T47D (cell line): ENCODE measurements around the gene C11orf91.
"Not testable (repeated sequence)": the region's sequence is repeated elsewhere in the genome, so short reads cannot be mapped to it uniquely, and the experiment has no call there.

Experiments used
- DNase-seq, 2 experiments: peaks; one replicate each; pipeline versions ENCODE4 v3.0.0 to v3.0.0-alpha.2; 2011 to 2012; ENCODE audit warnings: low read depth in 1 of 2, low spot score in 1 of 2
- JUND ChIP-seq: IDR thresholded peaks from 2 replicates; pipeline ENCODE4 v1.6.1; 2012; ENCODE audit warnings: low read depth
- in situ Hi-C: cut with HindIII; loops from 2 replicates; pipeline ENCODE4 v1.10.0; 2016; ENCODE audit warnings: low sequenced_read_pairs, low pct_unique_long_range_greater_than_20kb

C11orf91 gene

DNA sequence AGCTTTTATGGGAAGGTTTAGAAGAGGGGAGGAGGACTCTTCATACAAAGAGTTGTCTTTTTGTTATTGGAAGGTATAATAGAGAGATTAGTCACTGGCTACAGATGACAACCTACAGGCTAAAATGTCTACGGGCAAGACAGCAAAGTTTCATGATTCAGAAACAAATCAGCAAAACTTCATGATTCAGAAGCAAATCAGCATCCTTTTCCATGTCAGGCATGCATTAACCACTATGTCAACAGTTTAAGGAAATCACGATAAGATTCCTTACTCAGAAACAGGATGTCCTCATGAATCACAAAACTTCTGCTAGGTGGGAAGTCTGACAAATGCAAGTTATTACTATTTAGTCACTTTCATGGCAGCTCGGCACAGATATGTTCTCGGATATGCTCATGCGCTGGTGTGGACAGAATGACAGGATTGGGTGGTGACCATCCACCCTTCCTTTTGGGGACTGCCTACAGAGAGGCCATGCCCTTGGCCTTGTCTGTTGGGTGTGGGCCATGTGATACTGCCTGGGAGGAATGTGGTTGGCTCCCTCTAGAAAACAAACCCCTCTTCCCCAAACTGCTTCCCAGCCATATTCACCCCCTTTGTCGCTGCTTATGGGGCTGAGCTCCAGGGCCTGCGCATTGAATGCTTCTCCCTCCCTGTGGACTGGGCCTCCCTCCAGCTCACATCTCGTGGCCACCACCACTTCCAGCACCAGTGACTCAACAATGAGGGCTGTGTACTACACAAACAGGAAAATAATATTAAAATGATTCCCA is 10.1 kb downstream of the C11orf91 start:
- DNase-seq, result no peak
- in situ Hi-C loops, result no loop called here
- TF ChIP-seq JUND, result no peak

DNA sequence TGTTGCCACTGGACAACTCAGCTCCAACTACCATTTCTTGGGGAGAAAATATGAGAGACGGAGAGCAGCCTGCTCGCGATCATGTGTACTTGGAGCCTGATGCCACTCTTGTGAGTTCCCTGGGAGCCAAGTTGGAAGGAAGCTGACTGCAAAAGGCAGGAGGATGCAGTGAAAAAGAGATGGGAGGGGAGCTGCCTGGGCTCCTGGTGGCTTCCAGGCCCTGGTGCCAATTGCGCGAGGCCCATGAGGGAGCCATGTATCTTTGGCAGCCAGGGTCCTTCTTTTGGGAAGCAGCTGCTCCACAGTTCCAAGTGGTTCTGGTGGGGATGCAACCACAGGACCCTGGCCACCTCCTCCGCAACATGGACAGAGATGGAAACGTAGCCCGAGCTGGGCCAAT is 11.1 kb downstream of the C11orf91 start:
- in situ Hi-C loops, result no loop called here
- no peak for TF ChIP-seq JUND

DNA sequence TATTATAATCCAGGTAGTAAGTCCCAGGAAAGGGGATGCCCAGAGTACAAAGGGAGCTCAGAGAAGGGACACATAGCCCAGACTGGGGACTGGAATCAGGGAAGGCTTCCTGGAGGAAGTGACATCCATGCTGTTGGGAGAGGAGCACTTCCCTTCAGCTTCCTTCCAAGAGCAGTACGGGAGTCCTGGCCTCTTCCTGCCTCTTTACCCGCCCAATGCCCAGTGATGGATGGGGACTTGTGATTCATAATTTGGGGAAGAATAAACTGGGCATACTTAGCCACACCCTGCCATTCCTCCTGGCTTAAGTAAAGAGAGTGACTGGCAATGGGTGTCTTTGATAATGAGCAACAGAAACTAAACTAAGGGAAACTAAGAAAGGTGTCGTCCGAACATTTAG is 11.5 kb downstream of the C11orf91 start:
- TF ChIP-seq JUND, result no peak
- in situ Hi-C loops, result no loop called here
- DNase-seq, result no peak

More for the DNA sequence above, 11.1 kb downstream of the C11orf91 start:
- DNase-seq, result no peak

DNA sequence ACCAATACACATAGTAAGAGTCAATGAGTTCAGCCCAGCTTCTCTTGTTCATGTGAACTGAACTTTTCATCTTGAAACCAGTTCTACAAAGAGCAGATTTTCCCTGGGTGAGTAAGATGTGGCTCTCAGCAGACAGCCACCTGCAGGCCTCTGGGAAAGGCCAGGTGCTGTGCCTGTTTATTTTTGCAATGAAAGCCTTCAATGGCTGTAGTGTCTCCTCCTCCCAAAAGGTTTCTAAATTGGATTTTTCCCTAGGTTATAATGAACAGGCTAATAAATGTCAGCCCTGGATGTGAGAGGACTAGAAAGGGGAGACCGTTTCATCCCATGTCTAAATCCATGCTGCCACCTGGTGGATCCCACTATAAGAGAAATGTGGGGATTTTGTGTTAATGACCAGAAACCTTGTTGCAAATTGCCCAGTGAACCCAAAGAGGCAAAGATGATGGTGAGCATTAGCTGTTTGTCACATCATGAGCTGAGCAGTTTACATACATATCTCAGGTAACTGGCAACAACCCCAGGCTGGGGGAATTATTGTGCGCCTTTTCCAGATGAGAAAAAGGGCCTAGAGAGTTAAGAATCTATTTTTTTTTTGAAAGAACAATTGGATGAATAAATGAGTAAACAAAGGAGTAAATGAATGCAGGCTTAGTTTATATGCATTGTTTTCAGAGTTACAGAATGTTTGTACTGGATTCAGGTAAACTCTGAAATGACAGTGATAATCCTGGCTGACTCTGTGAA is 12.7 kb downstream of the C11orf91 start:
- peak; percentile 57 to 79 for DNase-seq
- no peak for TF ChIP-seq JUND
- in situ Hi-C loops, result no loop called here

GRCh38 chr11:33685082-33685481 is 15.5 kb downstream of the C11orf91 start:
- TF ChIP-seq JUND, result no peak
- in situ Hi-C loops, result no loop called here
- DNase-seq, result no peak

DNA sequence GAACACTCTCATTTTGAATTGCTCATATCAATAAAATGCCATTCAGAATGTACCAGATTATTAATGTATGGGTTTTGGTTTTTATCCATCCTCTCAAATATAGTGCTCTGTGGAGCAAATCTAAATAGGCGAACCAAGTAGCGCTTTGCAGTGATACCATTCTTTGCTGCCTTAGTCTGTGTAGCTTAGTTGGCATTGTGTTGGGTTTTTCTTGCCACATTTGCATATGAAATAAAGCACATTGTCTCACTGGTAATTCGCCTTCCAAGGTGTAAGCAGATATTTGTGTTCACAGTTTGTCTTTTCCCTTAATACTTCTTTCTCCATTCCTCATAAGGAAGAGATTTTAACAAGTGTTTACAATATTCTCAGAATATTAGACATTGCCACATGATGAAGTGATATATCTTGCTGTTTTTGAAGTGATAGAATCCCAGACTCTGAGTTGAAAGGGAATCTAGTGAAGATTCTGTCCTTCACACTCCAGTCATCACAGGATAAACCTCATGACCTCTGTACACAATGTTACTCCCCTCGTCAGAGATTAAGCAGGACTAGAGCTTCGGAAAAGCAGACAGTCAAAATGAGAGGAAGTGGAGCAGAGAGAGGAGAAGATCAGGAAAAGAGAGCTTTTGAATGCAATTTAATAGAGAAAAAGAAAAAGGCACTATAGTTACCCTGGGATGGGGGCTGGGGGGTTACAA is 16.5 kb downstream of the C11orf91 start:
- no peak for DNase-seq
- no peak for TF ChIP-seq JUND
- in situ Hi-C loops, result no loop called here

DNA sequence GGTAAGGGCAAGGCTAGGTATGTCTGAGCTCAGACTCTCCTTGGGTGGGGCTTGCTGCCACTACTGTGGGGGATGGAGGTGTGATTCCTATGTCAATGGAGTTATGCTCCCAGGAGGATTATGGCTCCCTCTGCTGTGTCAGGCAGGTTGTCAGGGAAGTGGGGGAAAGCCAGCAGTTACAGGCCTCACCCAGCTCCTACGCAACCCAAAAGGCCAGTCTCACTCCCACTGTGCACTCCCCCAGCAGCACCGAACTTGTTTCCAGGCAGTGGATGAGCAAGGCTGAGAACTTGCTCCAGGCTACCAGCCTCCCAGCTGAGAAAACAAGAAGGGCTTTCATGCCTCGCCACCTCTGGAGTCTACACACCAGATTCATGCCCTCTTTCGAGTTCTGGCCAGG is 18.2 kb downstream of the C11orf91 start:
- DNase-seq, result peak in 1 of 2 experiments; percentile 42
- in situ Hi-C loops, result no loop called here
- no peak for TF ChIP-seq JUND

DNA sequence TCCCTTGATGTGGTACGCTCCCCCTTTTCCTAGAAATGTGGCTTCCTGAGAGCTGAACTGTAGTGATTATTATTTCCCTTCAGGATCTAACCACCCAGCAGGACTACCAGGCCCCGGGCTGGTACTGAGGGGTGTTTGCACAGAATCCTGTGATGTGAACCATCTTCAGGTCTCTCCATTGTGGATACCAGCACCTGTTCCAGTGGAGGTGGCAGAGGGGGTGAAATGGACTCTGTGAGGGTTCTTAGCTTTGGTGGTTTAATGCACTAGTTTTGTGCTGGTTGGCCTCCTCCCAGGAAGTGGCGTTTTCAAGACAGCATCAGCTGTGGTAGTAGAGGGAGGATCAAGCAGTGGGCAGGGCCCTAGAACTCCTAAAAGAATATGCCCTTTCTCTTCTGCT is 18.6 kb downstream of the C11orf91 start:
- no peak for DNase-seq
- no peak for TF ChIP-seq JUND
- in situ Hi-C loops, result no loop called here

DNA sequence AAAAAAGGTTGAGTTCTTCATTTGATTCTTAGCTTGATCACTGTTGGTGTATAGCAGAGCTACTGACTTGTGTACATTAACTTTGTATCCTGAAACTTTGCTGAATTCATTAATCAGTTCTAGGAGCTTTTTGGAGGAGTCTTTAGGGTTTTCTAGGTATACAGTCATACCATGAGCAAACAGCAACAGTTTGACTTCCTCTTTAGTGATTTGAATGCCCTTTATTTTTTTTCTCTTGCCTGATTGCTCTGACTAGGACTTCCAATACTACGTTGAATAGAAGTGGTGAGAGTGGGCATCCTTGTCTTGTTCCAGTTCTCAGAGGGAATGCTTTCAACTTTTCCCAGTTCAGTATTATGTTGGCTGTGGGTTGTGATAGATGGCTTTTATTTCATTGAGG is 22.0 kb downstream of the C11orf91 start:
- in situ Hi-C loops, DNase-seq: not testable (repeated sequence)

DNA sequence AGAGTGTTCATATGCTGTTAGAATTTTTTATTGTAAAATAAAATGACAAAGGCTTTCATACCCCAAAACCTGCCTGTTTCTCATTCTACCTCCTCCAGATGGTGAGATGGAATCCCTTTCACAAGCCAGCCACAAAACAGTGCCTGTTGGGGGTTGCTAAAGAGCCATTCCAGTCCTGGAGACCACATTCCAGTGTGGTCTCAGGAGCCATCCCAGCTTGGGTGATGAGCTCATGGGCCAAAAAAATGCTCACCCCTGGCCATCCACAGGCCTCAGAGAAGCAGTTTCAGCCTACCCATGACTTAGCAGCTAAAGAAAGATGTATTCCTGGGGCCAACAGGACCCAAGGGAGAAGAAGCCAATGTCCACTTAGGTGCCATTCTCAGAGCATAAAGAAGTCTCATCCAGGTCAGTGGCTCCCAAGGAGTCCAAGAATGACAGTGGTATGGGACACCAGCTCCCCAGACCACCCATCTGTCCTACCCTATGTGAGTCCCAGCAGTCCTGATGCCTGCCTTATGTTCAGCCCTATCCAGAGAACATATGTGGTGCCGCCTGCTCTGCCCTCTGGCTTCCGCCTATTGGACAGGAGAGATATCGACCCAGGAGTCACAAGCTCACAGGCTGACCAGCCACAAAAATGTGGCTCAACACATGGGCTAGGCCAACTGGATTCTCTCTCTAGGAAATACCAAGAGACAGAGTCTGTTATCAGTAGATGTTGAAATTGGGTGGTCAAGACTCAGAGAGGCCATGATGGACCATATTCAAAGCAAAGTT is 26.4 kb downstream of the C11orf91 start:
- DNase-seq, result no peak
- no peak for TF ChIP-seq JUND
- in situ Hi-C loops, result no loop called here

DNA sequence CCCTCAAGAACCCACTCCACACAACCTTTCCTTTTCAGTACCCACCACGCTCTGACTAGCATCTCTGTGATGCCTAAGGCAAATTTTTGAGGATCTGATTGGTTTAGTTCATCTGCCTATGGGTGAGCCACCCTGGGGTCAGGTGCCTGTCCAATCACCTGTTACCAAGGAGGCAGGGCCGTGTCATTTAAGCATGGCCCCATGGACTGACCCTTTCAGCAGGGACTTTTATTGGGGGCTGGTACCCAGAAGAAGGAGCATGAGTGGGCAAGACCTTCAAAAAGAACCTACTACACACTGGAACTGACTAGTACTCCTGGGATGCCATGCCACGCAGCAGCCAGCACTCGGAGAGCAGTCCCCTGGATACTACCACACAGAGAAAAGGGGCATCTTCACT is 28.4 kb downstream of the C11orf91 start:
- peak in 1 of 2 experiments; percentile 17 for DNase-seq
- in situ Hi-C loops, result no loop called here
- no peak for TF ChIP-seq JUND

DNA sequence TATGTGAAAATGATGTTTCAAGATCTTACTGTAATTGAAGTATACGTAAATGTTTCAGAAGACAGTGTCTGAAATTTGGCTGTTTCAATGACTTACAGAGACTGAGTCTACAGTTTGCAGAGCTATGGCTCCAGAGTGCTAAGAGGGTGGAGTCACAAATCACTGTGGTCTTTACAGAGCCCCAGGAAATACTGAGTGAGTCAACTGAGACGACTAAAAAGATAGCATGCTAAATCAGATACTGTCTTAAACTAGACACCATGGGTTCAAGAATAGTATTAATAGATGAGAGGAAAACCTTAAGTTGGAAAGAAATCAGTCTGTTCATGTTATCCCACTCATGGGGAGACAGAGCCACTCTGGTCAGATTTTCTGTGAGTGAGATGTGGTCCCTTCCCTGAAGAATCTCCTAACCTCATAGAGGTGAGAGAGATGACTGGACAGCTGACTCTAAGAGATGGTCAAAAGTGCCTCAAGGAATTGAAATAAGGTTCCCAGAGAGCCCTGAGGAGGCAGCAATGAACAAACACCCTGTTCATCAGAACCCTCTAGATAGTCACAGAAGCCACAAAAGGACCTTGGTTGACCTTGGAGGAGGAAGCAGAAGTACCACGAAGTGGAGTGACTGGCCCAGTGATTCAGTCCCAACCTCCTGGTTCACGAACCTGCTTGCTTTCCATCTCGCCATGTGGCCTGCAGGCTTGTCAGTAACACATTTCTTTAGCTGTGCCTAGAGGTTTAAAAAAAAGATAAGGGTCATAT is 30.2 kb downstream of the C11orf91 start:
- in situ Hi-C loops, result no loop called here
- DNase-seq, result no peak
- no peak for TF ChIP-seq JUND
